NCI-H2227 treated with DMSO at 0.1 percent for 48 hours (cell line): ENCODE data around the gene NDUFC1.

Source experiments
- DNase-seq: peaks from one replicate; lab custom pipeline; 2025; lab: John Stamatoyannopoulos, UW

The NDUFC1 gene

DNA sequence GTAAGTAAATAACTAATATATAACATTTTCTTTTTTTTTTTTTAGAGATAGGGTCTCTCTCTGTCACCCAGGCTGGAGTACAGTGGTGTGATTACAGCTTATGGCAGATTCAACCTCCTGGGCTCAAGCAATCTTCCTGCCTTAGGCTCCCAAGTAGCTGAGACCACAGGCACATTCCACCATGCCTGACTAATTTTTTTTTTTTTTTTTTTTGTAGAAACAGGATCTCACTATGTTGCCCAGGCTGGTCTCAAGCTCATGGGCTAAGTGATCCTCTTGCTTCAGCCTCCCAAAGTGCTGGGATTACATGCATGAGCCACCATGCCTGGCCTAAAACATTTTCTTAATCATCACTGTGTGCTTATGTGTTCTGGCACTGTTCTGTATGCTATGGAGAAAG is 55.0 kb downstream of the NDUFC1 start:
- DNase-seq = no peak

- DNase-seq = no peak
These were observed 56.1 kb downstream of the NDUFC1 start for GRCh38 chr4:139246166-139246565.

DNA sequence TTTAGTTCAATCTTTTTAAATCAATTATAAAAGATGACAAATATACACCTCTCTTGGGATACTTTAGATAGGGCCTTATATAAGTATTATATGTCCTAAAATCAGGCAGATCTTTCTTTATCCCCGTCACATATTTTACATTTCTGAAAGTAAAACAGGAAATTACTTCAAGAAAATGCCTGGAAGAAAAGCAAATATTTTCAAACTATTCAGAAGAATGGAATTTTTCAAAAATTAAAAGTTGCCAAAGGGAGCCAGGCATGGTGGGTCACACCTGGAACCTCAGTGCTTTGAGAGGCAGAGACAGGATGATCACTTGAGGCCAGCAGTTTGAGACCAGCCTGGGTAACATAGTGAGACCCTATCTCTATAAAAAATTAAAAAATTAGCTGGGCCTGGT is 56.7 kb downstream of the NDUFC1 start:
- DNase-seq = no peak

- no peak for DNase-seq
These were observed 58.6 kb downstream of the NDUFC1 start for GRCh38 chr4:139243448-139244365.

GRCh38 chr4:139242511-139243051 is 59.7 kb downstream of the NDUFC1 start:
- DNase-seq = no peak

DNA sequence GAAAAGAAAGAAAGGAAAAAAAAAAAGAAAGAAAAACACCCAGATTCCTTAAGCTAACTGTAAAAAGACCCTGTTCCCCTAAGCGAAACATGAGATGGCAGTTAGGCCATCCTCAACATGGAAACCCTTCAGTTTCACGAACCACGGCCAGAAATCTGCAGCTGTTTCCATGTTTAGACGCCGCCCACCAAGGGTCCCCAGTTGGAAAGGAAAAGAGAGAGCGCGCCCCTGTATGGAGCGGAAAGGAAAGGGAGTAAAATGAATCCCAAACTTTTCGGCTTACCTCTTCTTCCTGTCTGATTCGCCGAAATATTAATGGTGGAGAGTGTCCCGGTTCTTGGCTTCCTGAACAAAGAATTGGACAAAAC is 60.5 kb downstream of the NDUFC1 start:
- DNase-seq = no peak

- DNase-seq = no peak
These were observed 61.0 kb downstream of the NDUFC1 start for GRCh38 chr4:139241086-139241783.
